ENCODE data around the gene SYPL2. TPM values are rescaled to one million over a fixed set of nuclear protein-coding genes. Genes with fewer than 3 reads are reported as not detected.
"Not testable (repeated sequence)": the region's sequence is repeated elsewhere in the genome, so short reads cannot be mapped to it uniquely, and the experiment has no call there.

Gene SYPL2
- total RNA-seq, 1 donor from 2014 or later = 0.42 TPM

DNA sequence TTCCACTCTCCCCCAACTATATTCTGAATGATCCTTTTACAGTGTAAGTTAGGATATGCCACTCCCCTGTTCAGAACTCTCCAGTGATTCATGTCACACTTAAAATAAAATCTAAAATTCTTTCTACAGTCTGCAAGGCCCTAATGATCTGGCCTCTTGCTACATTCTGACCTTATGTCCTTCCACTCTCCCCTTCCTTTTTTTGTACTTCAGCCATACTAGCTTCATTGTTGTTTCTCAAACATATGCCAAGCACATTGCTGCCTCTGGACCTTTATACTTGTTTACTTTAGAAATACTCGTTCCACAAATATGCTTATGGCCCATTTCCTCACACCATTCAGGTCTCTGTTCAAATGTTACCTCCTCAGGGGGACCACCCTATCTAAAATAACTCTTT lies 25.3 kb upstream of the SYPL2 start:
- Mint-ChIP-seq H3K36me3 (ENCODE audit: unreplicated experiment) (no peaks in the 10 kb centered on the region), H3K4me3 (ENCODE audit: unreplicated experiment) (no peak overlapping the region), H3K4me1 (ENCODE audit: low read depth, unreplicated experiment) (no peaks in the 10 kb centered on the region), H3K27ac (ENCODE audit: unreplicated experiment) (no peak overlapping the region), H3K27me3 (ENCODE audit: unreplicated experiment) (peaks cover 2% of the 10 kb centered on the region), H3K9me3 (ENCODE audit: unreplicated experiment) (no peaks in the 10 kb centered on the region)
- TF ChIP-seq CTCF (IDR thresholded peaks at IDR 0.05; ENCODE audit: partially characterized antibody, unreplicated experiment) = no peak
- DNase-seq = no peak

GRCh38 chr1:109443476-109443875 lies 22.9 kb upstream of the SYPL2 start:
- Mint-ChIP-seq H3K27me3 (ENCODE audit: unreplicated experiment) (peaks cover 4% of the 10 kb centered on the region), H3K27ac (ENCODE audit: unreplicated experiment) (no peak overlapping the region), H3K4me3 (ENCODE audit: unreplicated experiment) (no peak overlapping the region), H3K36me3 (ENCODE audit: unreplicated experiment) (no peaks in the 10 kb centered on the region), H3K4me1 (ENCODE audit: low read depth, unreplicated experiment) (no peaks in the 10 kb centered on the region), H3K9me3 (ENCODE audit: unreplicated experiment) (no peaks in the 10 kb centered on the region)
- DNase-seq = no peak
- TF ChIP-seq CTCF (IDR thresholded peaks at IDR 0.05; ENCODE audit: partially characterized antibody, unreplicated experiment) = no peak

DNA sequence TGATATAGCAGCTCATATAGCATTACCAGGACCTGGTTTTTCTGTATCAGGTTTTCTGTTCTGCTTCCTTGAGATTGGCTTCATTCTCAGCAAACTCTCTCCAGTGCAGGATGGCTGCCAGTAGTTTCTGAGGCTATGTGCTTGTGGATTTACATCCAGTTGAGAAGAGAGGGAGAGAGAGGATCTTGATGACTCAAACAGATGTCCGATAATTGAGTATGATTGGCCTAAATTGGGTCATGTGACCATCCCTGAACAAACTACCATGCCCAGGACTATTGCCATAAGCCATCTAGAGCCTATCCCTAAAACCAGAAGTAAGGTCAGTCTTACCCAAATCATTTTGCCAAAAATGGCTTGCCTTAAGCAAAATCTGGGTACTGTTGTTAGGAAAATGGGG lies 22.0 kb upstream of the SYPL2 start:
- H3K27me3 Mint-ChIP-seq (ENCODE audit: unreplicated experiment) = peaks cover 4% of the 10 kb centered on the region
- DNase-seq = no peak
- no peak overlapping the region for H3K27ac Mint-ChIP-seq (ENCODE audit: unreplicated experiment)

DNA sequence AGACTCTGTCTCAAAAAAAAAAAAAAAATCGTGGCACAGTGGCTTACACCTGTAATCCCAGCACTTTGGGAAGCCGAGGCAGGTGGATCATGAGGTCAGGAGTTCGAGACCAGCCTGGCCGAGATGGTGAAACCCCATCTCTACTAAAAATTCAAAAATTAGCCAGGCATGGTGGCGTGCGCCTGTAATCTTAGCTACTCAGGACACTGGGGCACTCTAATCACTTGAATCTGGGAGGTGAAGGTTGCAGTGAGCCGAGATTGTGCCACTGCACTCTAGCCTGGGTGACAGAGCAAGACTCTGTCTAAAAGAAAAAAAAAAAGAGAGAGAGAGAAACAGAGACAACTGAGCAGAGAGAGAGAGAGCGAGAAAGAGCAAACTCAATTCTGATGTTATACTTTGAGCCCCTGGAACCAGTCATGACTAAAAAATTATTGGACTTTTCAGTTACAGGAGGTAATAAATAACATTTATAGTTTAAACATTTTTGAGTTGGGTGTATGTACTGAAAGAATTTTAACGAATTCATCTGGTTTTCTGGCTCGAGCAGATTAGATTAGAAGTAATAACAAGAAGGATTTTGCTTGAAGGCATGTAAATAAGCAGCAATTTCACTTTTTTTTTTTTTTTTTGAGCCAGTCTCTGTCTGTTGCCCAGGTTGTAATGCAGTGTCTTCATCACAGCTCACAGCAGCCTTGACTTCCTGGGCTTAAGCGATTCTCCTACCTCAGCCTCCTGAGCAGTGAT lies 20.2 kb upstream of the SYPL2 start:
- H3K9me3 Mint-ChIP-seq (ENCODE audit: unreplicated experiment); H3K4me3 Mint-ChIP-seq (ENCODE audit: unreplicated experiment); DNase-seq; H3K27me3 Mint-ChIP-seq (ENCODE audit: unreplicated experiment); H3K27ac Mint-ChIP-seq (ENCODE audit: unreplicated experiment); H3K4me1 Mint-ChIP-seq (ENCODE audit: low read depth, unreplicated experiment); H3K36me3 Mint-ChIP-seq (ENCODE audit: unreplicated experiment): not testable (repeated sequence)

More for the DNA sequence above, 22.0 kb upstream of the SYPL2 start:
- no peaks in the 10 kb centered on the region for H3K9me3 Mint-ChIP-seq (ENCODE audit: unreplicated experiment)
- no peaks in the 10 kb centered on the region for H3K4me1 Mint-ChIP-seq (ENCODE audit: low read depth, unreplicated experiment)
- H3K4me3 Mint-ChIP-seq (ENCODE audit: unreplicated experiment) = no peak overlapping the region
- no peak for TF ChIP-seq CTCF (IDR thresholded peaks at IDR 0.05; ENCODE audit: partially characterized antibody, unreplicated experiment)
- no peaks in the 10 kb centered on the region for H3K36me3 Mint-ChIP-seq (ENCODE audit: unreplicated experiment)

DNA sequence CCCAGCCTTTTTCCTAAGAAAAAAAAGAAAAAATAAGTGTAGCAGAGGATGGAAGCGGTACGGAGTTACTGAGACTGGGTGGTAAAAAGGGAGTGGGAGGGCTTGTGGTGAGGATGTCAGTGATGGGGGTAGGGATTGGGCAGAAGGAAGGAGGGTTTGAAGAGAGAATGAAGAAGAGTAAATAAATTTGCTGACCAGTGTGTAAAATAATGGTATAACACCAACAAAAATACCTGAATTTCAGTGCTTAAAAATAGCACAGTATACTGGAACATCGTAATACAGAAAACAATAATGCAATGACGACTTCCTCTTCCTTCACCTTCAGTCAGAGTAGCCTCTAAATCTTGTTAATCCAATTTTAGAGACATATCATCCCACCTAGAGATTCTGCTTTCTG lies 18.8 kb upstream of the SYPL2 start:
- no peak for TF ChIP-seq CTCF (IDR thresholded peaks at IDR 0.05; ENCODE audit: partially characterized antibody, unreplicated experiment)
- peaks cover 5% of the 10 kb centered on the region for H3K36me3 Mint-ChIP-seq (ENCODE audit: unreplicated experiment)
- no peaks in the 10 kb centered on the region for H3K4me1 Mint-ChIP-seq (ENCODE audit: low read depth, unreplicated experiment)
- peaks cover 4% of the 10 kb centered on the region for H3K27me3 Mint-ChIP-seq (ENCODE audit: unreplicated experiment)
- DNase-seq = no peak
- H3K27ac Mint-ChIP-seq (ENCODE audit: unreplicated experiment) = no peak overlapping the region
- no peaks in the 10 kb centered on the region for H3K9me3 Mint-ChIP-seq (ENCODE audit: unreplicated experiment)
- H3K4me3 Mint-ChIP-seq (ENCODE audit: unreplicated experiment) = no peak overlapping the region

Measured in glutamatergic neuron (in vitro differentiated cells).